ENCODE data around the gene ZNF385D. TPM values are rescaled to one million over a fixed set of nuclear protein-coding genes. Genes with fewer than 3 reads are reported as not detected.

ZNF385D gene
- total RNA-seq, 1 experiment from 2014 or later, result not detected

DNA sequence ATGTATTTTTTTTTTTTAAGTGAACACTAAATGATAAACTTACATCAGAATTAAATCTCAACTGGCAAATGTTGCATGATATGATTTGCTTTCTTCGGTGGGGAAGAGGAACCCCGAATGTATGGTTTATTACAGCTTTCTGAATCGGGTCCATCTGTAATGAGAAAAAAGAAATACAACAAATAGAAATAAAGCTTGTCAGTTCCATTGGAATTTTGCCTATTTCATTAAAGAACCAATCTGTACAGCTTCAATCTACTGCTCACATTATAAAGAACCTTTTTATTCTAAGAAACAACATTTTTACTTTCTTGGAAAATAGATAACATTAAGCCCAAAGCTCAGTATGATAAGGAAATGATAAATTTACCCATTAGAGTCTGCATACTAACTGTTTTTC, 186.5 kb downstream of the ZNF385D start:
- H3K27me3 ChIP-seq (replicated peaks; ENCODE audit: insufficient read depth, low read depth, low read length, poor library complexity), result no peaks in the 10 kb centered on the region
- no peak overlapping the region for H3K27ac ChIP-seq (ENCODE audit: low read depth, low read length, poor library complexity, severe bottlenecking)
- H3K4me1 ChIP-seq (ENCODE audit: insufficient read depth, low read length, poor library complexity, severe bottlenecking), result no peaks in the 10 kb centered on the region
- TF ChIP-seq EZH2 (IDR thresholded peaks at IDR 0.05; ENCODE audit: borderline replicate concordance, low read depth, low read length, poor library complexity, severe bottlenecking) (no peak), CTCF (conservative IDR thresholded peaks at IDR 0.05; ENCODE audit: low read depth, low read length) (no peak)
- peaks cover 2% of the 10 kb centered on the region for H3K9me3 ChIP-seq (ENCODE audit: low read depth, low read length, poor library complexity, severe bottlenecking)
- H3K4me3 ChIP-seq (ENCODE audit: low read depth, low read length, poor library complexity, severe bottlenecking), result no peak overlapping the region
- no peak for DNase-seq (ENCODE audit: low spot score)
- BruUV-seq (replicated peaks), result no TSS peak
- CTCF ChIA-PET, result no interaction called here
- intact Hi-C loops (cut with micrococcal nuclease; ENCODE audit: unreplicated experiment), result no loop called here
- POLR2A ChIA-PET (ENCODE audit: low non-redundant PET), result no interaction called here
- no peaks in the 10 kb centered on the region for H3K36me3 ChIP-seq (ENCODE audit: insufficient read depth, low read length, poor library complexity, severe bottlenecking)

DNA sequence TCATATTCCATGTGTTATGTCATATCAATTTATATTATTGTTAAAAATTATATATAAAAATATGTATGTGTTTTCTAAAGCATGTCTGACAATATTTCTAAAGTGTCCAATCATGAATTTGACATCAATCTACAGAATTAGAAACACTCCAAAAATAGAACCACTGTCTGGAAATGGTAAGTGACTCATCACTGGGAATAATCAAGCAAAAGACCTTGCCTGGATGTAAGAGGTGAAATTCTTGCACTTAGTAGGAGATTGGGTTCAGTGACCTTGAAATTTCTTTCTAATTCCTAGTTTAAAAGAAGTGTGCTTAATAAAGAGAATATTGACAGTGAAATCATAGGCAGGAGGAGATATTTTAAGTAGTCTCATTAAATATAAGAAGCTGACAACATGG, 188.8 kb downstream of the ZNF385D start:
- Histone ChIP-seq H3K27me3 (replicated peaks; ENCODE audit: insufficient read depth, low read depth, low read length, poor library complexity) (no peaks in the 10 kb centered on the region), H3K9me3 (ENCODE audit: low read depth, low read length, poor library complexity, severe bottlenecking) (peaks cover 2% of the 10 kb centered on the region), H3K27ac (ENCODE audit: low read depth, low read length, poor library complexity, severe bottlenecking) (no peak overlapping the region), H3K4me1 (ENCODE audit: insufficient read depth, low read length, poor library complexity, severe bottlenecking) (no peaks in the 10 kb centered on the region), H3K36me3 (ENCODE audit: insufficient read depth, low read length, poor library complexity, severe bottlenecking) (no peaks in the 10 kb centered on the region), H3K4me3 (ENCODE audit: low read depth, low read length, poor library complexity, severe bottlenecking) (no peak overlapping the region)
- no TSS peak for BruUV-seq (replicated peaks)
- POLR2A ChIA-PET (ENCODE audit: low non-redundant PET), result no interaction called here
- no peak for DNase-seq (ENCODE audit: low spot score)
- no peak for TF ChIP-seq EZH2 (IDR thresholded peaks at IDR 0.05; ENCODE audit: borderline replicate concordance, low read depth, low read length, poor library complexity, severe bottlenecking)
- no peak for TF ChIP-seq CTCF (conservative IDR thresholded peaks at IDR 0.05; ENCODE audit: low read depth, low read length)
- intact Hi-C loops (cut with micrococcal nuclease; ENCODE audit: unreplicated experiment), result no loop called here
- CTCF ChIA-PET, result no interaction called here

- POLR2A ChIA-PET (ENCODE audit: low non-redundant PET), result no interaction called here
- BruUV-seq (replicated peaks), result no TSS peak
- DNase-seq (ENCODE audit: low spot score), result no peak
- CTCF ChIA-PET, result no interaction called here
- no peaks in the 10 kb centered on the region for H3K36me3 ChIP-seq (ENCODE audit: insufficient read depth, low read length, poor library complexity, severe bottlenecking)
- no peak overlapping the region for H3K4me3 ChIP-seq (ENCODE audit: low read depth, low read length, poor library complexity, severe bottlenecking)
- H3K27ac ChIP-seq (ENCODE audit: low read depth, low read length, poor library complexity, severe bottlenecking), result no peak overlapping the region
- TF ChIP-seq EZH2 (IDR thresholded peaks at IDR 0.05; ENCODE audit: borderline replicate concordance, low read depth, low read length, poor library complexity, severe bottlenecking) (no peak), CTCF (conservative IDR thresholded peaks at IDR 0.05; ENCODE audit: low read depth, low read length) (no peak)
- intact Hi-C loops (cut with micrococcal nuclease; ENCODE audit: unreplicated experiment), result no loop called here
- H3K27me3 ChIP-seq (replicated peaks; ENCODE audit: insufficient read depth, low read depth, low read length, poor library complexity), result no peaks in the 10 kb centered on the region
- H3K4me1 ChIP-seq (ENCODE audit: insufficient read depth, low read length, poor library complexity, severe bottlenecking), result no peaks in the 10 kb centered on the region
- peaks cover 2% of the 10 kb centered on the region for H3K9me3 ChIP-seq (ENCODE audit: low read depth, low read length, poor library complexity, severe bottlenecking)
Measured at GRCh38 chr3:21561472-21561871, 189.5 kb downstream of the ZNF385D start.
